GM12801 (cell line): ENCODE measurements around the gene MAP2K4.

Source experiments
- TF ChIP-seq, protein P1 (sequence below): IDR thresholded peaks from one replicate; pipeline ENCODE4 v1.5.1; 2011; ENCODE audit warnings: control low read depth; ENCODE audit not compliant: insufficient read length; ENCODE audit errors: extremely low read depth

Gene MAP2K4

DNA sequence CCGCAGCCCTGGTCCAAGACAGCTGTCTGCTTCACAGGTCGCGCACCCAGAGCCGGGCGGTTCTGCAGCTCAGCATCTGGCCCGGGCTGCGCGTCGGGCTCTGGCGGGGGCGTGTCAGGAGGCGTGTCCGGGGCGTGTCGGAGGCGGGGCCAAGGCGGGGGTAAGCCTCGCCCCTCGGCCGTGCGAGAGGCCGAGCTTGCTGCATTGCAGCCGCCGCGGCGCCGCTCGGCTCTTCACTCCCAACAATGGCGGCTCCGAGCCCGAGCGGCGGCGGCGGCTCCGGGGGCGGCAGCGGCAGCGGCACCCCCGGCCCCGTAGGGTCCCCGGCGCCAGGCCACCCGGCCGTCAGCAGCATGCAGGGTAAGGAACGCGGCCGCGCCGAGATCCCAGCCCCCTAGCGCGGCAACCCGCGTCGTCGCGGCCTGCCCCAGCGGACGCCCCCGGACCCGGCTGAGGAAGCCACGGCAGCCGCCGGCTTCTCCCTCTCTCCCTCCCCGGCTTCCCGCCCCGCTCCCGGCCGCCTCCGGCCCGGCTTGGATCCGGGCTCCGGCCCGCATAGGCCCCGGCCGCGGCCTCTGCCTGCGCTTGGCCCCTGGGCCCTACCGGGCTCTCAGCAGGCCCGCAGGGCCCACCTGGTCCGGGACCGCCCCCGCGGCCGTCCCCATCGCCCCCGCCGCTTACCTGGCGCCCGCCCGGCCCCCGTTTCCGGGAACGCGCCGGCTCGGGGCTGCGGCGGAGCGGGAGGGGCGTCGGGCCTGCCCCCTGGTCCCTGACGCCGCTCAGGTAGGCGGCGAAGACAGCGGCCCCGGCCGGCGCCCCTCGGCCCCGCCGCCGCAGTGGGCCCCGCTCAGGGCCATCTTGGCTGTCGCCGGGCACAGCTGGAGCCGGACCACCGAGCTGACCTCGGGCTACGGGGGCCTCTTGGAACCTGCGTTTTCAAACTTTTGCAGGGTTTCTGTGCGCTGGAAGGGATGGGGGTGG is at the start of gene MAP2K4:
Gene MAP2K4 (plus strand): TSS at position 236 of the 981 bp plus-strand sequence. CDS start 10 bp downstream, at position 246.
- TF ChIP-seq, protein P1, sequence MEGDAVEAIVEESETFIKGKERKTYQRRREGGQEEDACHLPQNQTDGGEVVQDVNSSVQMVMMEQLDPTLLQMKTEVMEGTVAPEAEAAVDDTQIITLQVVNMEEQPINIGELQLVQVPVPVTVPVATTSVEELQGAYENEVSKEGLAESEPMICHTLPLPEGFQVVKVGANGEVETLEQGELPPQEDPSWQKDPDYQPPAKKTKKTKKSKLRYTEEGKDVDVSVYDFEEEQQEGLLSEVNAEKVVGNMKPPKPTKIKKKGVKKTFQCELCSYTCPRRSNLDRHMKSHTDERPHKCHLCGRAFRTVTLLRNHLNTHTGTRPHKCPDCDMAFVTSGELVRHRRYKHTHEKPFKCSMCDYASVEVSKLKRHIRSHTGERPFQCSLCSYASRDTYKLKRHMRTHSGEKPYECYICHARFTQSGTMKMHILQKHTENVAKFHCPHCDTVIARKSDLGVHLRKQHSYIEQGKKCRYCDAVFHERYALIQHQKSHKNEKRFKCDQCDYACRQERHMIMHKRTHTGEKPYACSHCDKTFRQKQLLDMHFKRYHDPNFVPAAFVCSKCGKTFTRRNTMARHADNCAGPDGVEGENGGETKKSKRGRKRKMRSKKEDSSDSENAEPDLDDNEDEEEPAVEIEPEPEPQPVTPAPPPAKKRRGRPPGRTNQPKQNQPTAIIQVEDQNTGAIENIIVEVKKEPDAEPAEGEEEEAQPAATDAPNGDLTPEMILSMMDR = no peak

DNA sequence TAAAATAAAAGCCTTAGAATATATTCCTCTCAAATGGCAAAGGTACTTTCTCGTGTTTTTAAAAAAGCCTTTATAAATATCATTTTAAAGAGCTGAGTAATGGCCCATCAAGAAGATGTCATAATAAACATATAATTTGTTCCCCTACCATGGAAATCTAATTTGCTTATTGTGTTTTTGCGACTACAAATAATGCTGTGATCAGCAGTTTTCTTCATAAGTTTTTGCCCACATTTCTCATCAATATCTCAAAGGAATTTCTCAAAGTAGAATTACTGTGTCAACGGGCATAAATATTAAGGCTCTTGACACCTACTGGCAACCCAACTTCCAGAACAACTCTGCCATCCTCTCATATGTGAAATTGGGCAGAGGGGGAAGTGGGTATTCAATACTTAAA is 40.9 kb upstream of the MAP2K4 start:
- TF ChIP-seq, protein P1 = no peak

DNA sequence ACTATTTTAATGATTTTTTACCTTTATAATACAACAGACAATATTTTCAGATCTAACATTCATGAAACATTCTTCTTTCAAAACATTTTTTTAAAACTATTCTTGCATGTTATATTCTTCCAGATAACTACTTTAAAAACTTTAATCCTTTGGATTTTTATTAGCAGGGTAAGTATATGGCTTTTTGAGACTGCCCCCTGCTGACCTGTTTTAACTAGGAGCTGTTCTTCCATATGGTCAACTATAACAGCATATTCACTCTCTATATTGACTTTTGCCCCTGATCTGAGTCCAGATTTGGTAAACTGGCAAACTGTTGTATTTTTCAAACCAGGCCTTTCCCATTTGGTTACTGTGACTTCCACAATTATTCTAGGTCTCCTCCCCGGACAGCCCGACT is 39.9 kb upstream of the MAP2K4 start:
- TF ChIP-seq, protein P1 = no peak

DNA sequence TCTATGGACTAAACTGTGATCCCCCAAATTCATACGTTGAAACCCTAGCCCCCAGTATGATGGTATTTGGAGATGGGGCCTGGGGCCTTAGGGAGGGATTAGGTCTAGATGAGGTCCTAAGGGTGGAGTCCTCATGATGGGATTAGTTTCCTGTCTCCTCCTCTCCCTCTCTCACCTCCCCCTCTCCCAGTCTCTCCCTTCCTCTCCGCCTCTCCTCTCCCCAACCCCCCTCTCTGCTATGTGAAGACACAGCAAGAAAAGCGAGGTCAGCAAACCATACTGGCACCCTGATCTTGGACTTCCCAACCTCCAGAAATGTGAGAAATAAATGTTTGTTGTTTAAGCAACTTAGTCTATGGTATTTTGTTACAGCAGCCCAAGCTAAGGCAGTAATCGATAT is 38.8 kb upstream of the MAP2K4 start:
- TF ChIP-seq, protein P1 = no peak

- TF ChIP-seq, protein P1 = no peak
Observed at GRCh38 chr17:11986179-11986941, 34.3 kb upstream of the MAP2K4 start.

- TF ChIP-seq, protein P1 = no peak
Observed at GRCh38 chr17:11986942-11987329, 33.7 kb upstream of the MAP2K4 start.

DNA sequence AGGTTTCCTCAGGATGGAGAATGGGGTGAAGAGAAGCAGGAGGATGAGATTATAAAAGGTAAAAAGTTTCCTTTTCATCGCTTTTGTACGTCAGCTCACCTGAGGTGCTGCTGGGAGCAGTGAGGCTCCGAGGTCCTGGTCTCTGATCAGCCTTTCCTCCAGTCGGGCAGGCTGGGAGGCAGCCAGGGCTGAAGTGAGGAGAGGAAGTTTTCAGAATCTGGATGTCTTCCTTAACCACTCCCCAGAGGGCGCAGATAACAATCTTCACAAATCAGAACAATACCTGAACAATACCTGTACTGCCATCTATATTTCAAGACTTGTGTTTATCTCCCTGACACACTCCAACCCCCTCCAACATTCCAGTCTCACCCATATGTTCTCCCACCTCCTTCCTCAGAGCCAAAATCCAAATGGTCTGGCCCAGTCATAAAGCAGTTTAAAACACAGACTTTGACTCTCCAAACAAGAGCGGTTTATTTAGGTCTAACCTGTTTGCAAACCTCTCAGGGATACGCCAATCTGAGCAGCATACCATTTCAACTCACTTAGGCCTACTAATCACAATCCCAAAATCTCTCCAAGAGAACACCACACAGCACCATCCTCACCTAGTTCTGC is 30.2 kb upstream of the MAP2K4 start:
- TF ChIP-seq, protein P1 = no peak
